GM21619 (cell line): Measurements from ENCODE around the gene LMO3.

Experiments
- ATAC-seq: cut with Tn5 transposase; IDR thresholded peaks from one replicate; pipeline ENCODE4 v1.9.1; 2021; ENCODE audit not compliant: unreplicated experiment

Gene LMO3

GRCh38 chr12:16606117-16606200, at the start of gene LMO3:
Gene LMO3, minus strand, starts transcription at chr12:16606162. Its CDS starts 5,302 bp downstream, at chr12:16600860.
- ATAC-seq = no peak

GRCh38 chr12:16636435-16637055, 30.6 kb upstream of the LMO3 start:
- peak; percentile 95 for ATAC-seq

- ATAC-seq = no peak
Observed at GRCh38 chr12:16634786-16635185, 28.8 kb upstream of the LMO3 start.

- no peak for ATAC-seq
Observed at GRCh38 chr12:16626991-16627390, 21.0 kb upstream of the LMO3 start.

- no peak for ATAC-seq
Observed at GRCh38 chr12:16622338-16622737, 16.4 kb upstream of the LMO3 start.

GRCh38 chr12:16619537-16619936, 13.6 kb upstream of the LMO3 start:
- no peak for ATAC-seq

- no peak for ATAC-seq
Observed at GRCh38 chr12:16618256-16618655, 12.3 kb upstream of the LMO3 start.

GRCh38 chr12:16613199-16613598, 7.2 kb upstream of the LMO3 start:
- no peak for ATAC-seq

GRCh38 chr12:16612647-16613046, 6.7 kb upstream of the LMO3 start:
- no peak for ATAC-seq

GRCh38 chr12:16611146-16611545, 5.2 kb upstream of the LMO3 start:
- no peak for ATAC-seq

GRCh38 chr12:16610743-16611142, 4.8 kb upstream of the LMO3 start:
- no peak for ATAC-seq

GRCh38 chr12:16610001-16610585, 4.1 kb upstream of the LMO3 start:
- no peak for ATAC-seq

- ATAC-seq = no peak
Observed at GRCh38 chr12:16608946-16609539, 3.1 kb upstream of the LMO3 start.

- no peak for ATAC-seq
Observed at GRCh38 chr12:16607906-16608775, 2.2 kb upstream of the LMO3 start.

GRCh38 chr12:16606991-16607390, 1.0 kb upstream of the LMO3 start:
- no peak for ATAC-seq

GRCh38 chr12:16606201-16606849, 363 bp upstream of the LMO3 start:
- ATAC-seq = peak; percentile 36

- no peak for ATAC-seq
Observed at GRCh38 chr12:16605642-16606116, 283 bp downstream of the LMO3 start.

- no peak for ATAC-seq
Observed at GRCh38 chr12:16604596-16605252, 1.2 kb downstream of the LMO3 start.

GRCh38 chr12:16603916-16604575, 1.9 kb downstream of the LMO3 start:
- no peak for ATAC-seq

GRCh38 chr12:16603260-16603915, 2.6 kb downstream of the LMO3 start:
- ATAC-seq = no peak
